ENCODE results near the gene DNMT3L.
"Not testable (repeated sequence)": the region's sequence is repeated elsewhere in the genome, so short reads cannot be mapped to it uniquely, and the experiment has no call there.

DNA sequence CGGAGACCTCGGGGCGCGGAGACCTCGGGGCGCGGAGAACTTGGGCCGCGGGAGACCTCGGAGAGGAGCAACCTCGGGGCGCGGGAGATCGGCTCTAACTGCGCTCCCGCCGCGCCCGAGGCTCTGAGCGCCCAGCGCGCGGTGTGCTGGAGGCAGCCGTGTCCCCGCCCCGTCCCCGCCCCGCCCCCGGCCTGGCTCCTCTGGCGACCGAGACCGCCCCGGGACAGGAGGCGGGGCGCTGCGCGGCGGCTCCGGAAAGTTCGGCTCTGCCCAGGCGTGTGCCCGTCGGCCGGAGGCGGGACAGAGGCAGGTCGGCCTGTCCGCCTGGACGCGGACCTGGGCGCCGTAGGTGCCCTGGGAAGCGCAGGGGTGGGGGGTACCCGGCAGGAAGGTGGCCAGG lies 20.9 kb downstream of the DNMT3L start, which contains the start of gene ICOSLG:
- TF ChIP-seq, protein P1, sequence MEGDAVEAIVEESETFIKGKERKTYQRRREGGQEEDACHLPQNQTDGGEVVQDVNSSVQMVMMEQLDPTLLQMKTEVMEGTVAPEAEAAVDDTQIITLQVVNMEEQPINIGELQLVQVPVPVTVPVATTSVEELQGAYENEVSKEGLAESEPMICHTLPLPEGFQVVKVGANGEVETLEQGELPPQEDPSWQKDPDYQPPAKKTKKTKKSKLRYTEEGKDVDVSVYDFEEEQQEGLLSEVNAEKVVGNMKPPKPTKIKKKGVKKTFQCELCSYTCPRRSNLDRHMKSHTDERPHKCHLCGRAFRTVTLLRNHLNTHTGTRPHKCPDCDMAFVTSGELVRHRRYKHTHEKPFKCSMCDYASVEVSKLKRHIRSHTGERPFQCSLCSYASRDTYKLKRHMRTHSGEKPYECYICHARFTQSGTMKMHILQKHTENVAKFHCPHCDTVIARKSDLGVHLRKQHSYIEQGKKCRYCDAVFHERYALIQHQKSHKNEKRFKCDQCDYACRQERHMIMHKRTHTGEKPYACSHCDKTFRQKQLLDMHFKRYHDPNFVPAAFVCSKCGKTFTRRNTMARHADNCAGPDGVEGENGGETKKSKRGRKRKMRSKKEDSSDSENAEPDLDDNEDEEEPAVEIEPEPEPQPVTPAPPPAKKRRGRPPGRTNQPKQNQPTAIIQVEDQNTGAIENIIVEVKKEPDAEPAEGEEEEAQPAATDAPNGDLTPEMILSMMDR (IDR thresholded peaks at IDR 0.05; ENCODE audit: low read depth, low read length, poor library complexity, severe bottlenecking), result not testable (repeated sequence)
- not testable (repeated sequence) for TF ChIP-seq EZH2phosphoT487 (IDR thresholded peaks at IDR 0.05; ENCODE audit: borderline replicate concordance, low read length)
